KMS-11 (cell line): ENCODE measurements around the gene PAK6.

ENCODE experiments used
- H2AFZ ChIP-seq: fragments of 200-600 bp; sonication (generic); 2 replicates; pipeline ENCODE4 v1.6.1; 2016; ENCODE audit warnings: antibody characterized with exemption, mixed run types, low read depth
- H3K27ac ChIP-seq: fragments of 200-600 bp; sonication (generic); 2 replicates; pipeline ENCODE4 v1.6.1; 2016; ENCODE audit warnings: mild to moderate bottlenecking, mixed run types
- H3K27me3 ChIP-seq: fragments of 200-600 bp; sonication (generic); 2 replicates; pipeline ENCODE4 v1.6.1; 2017; ENCODE audit warnings: mild to moderate bottlenecking, low read depth, mixed run types, moderate library complexity; ENCODE audit not compliant: insufficient read depth
- H3K36me3 ChIP-seq: fragments of 200-600 bp; sonication (generic); 2 replicates; pipeline ENCODE4 v1.6.1; 2017; ENCODE audit warnings: mild to moderate bottlenecking, mixed run types; ENCODE audit not compliant: insufficient read depth
- H3K4me1 ChIP-seq: fragments of 200-600 bp; sonication (generic); 2 replicates; pipeline ENCODE4 v1.6.1; 2016; ENCODE audit warnings: mild to moderate bottlenecking, low read depth, mixed run types; ENCODE audit not compliant: poor library complexity, severe bottlenecking
- H3K4me2 ChIP-seq: fragments of 200-600 bp; sonication (generic); 2 replicates; pipeline ENCODE4 v1.7.0; 2016; ENCODE audit warnings: mild to moderate bottlenecking, mixed run types
- H3K4me3 ChIP-seq: fragments of 200-600 bp; sonication (generic); IDR thresholded peaks from 2 replicates; pipeline ENCODE4 v1.6.1; 2017; ENCODE audit warnings: low read depth, low read length, mixed read lengths; ENCODE audit not compliant: insufficient read depth
- H3K79me2 ChIP-seq: fragments of 200-600 bp; sonication (generic); 2 replicates; pipeline ENCODE4 v1.6.1; 2016; ENCODE audit warnings: low read depth, mixed run types; ENCODE audit not compliant: insufficient read depth
- H3K9ac ChIP-seq: fragments of 200-600 bp; sonication (generic); 2 replicates; pipeline ENCODE4 v1.6.1; 2016; ENCODE audit warnings: mild to moderate bottlenecking, mixed run types
- H4K20me1 ChIP-seq: fragments of 200-600 bp; sonication (generic); 2 replicates; pipeline ENCODE4 v1.6.1; 2016; ENCODE audit warnings: mild to moderate bottlenecking, mixed run types; ENCODE audit not compliant: insufficient read depth
- CTCF ChIP-seq: fragments of 200-600 bp; sonication (generic); conservative IDR thresholded peaks from 2 replicates; pipeline ENCODE4 v1.6.1; 2017; ENCODE audit warnings: low read depth, mild to moderate bottlenecking, antibody characterized with exemption, low read length, moderate library complexity, mixed read lengths

PAK6 gene

GRCh38 chr15:40289140-40289775, 50.4 kb downstream of the PAK6 start:
- H3K4me3 ChIP-seq = no peak overlapping the region
- H3K27ac ChIP-seq = no peak overlapping the region
- H3K36me3 ChIP-seq = no peaks in the 10 kb centered on the region
- H3K4me2 ChIP-seq = no peak overlapping the region
- H3K79me2 ChIP-seq = no peaks in the 10 kb centered on the region
- H4K20me1 ChIP-seq = no peaks in the 10 kb centered on the region
- H3K9ac ChIP-seq = no peak overlapping the region
- H2AFZ ChIP-seq = no peak overlapping the region
- H3K4me1 ChIP-seq = no peaks in the 10 kb centered on the region
- peaks cover 34% of the 10 kb centered on the region; the same call in 1 of the 2 replicates for H3K27me3 ChIP-seq
- no peak for TF ChIP-seq CTCF

DNA sequence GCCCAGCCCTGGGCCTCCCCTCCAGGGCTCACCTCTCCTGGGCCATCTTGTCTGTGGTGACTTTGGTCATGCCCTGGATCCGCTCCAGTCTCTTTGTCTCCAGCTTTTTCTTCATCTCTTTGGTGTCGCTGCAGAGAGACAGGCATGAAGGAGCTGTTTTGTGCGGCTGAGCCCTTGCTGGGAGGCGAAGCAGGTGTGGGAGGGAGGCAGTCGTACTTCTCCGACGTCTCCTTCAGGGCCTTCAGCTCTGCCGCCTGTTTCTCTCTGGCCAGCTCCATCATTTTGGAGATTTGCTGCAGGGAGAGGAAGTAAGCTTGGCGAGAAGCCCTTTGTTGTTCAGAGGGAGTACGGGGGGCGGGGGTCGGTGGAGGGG, 51.7 kb downstream of the PAK6 start:
- Histone ChIP-seq H3K79me2 (no peaks in the 10 kb centered on the region), H3K4me3 (no peak overlapping the region), H4K20me1 (no peaks in the 10 kb centered on the region), H2AFZ (no peak overlapping the region), H3K36me3 (no peaks in the 10 kb centered on the region), H3K27me3 (peaks cover 34% of the 10 kb centered on the region; the same call in 1 of the 2 replicates), H3K9ac (no peak overlapping the region), H3K4me2 (no peak overlapping the region), H3K27ac (no peak overlapping the region), H3K4me1 (no peaks in the 10 kb centered on the region)
- TF ChIP-seq CTCF = no peak

DNA sequence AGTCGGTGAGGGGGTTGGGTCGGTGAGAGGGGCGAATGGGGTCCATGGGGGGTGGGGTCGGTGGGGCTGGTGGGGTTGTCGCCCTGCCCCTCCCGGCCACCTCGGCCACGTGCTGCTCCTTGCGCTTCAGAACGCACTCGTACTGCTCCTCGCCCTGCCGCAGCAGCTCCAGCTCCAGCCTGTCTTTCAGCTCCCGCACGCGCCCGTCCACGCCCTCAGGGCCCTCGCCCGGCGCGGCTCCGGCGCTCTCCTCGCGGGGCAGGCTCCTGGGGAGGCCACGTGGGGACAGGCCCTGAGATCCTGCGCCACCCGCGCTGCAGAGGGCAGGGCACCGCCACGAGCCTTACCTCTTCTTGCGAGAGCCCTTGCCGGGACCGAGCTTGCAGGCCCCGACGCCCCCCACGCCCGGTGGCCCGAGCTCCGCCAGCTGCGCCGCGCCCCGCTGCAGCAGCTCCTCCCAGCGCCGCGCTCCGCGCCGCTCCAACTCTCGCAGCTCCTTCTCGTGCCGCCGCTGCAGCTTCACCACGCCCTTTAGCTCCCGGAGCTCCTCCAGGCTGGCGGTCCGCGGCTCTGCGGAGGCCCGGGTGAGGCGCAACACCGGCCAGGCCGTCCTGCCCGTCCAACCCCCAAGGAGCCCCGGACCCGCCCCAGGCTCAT, 52.2 kb downstream of the PAK6 start:
- TF ChIP-seq CTCF = no peak
- no peaks in the 10 kb centered on the region for H3K4me1 ChIP-seq
- no peak overlapping the region for H3K9ac ChIP-seq
- no peak overlapping the region for H3K27ac ChIP-seq
- H2AFZ ChIP-seq = no peak overlapping the region
- H3K4me2 ChIP-seq = no peak overlapping the region
- H3K36me3 ChIP-seq = no peaks in the 10 kb centered on the region
- H4K20me1 ChIP-seq = no peaks in the 10 kb centered on the region
- H3K4me3 ChIP-seq = no peak overlapping the region
- H3K79me2 ChIP-seq = no peaks in the 10 kb centered on the region
- peaks cover 37% of the 10 kb centered on the region; the same call in 1 of the 2 replicates for H3K27me3 ChIP-seq

- no peaks in the 10 kb centered on the region for H3K36me3 ChIP-seq
- no peak overlapping the region for H2AFZ ChIP-seq
- peaks cover 43% of the 10 kb centered on the region; the same call in 1 of the 2 replicates for H3K27me3 ChIP-seq
- no peak overlapping the region for H3K27ac ChIP-seq
- no peak for TF ChIP-seq CTCF
- H4K20me1 ChIP-seq = no peaks in the 10 kb centered on the region
- H3K9ac ChIP-seq = no peak overlapping the region
- no peaks in the 10 kb centered on the region for H3K79me2 ChIP-seq
- no peak overlapping the region for H3K4me2 ChIP-seq
- no peaks in the 10 kb centered on the region for H3K4me1 ChIP-seq
- no peak overlapping the region for H3K4me3 ChIP-seq
Measured at GRCh38 chr15:40292246-40292645, 53.4 kb downstream of the PAK6 start.
